T-cell (primary cell): ENCODE results near the gene TMEM30B. TPM values are rescaled to one million over a fixed set of nuclear protein-coding genes. Genes with fewer than 3 reads are reported as not detected.
A peak's percentile ranks its signal among the peaks of the same experiment; 100 is the strongest.

Experiments used
- ATAC-seq, 4 experiments: fragments of 200-7000 bp in 3 of 4; fragments of 150-1000 bp in 1 of 4; cut with Tn5 transposase; replicated peaks in 1 of 4; 1 replicate in 3 of 4; 2 replicates in 1 of 4; pipeline ENCODE4 v1.10.0; 2021; ENCODE audit warnings: moderate library complexity in 3 of 4, mild to moderate bottlenecking in 2 of 4, moderate number of reproducible peaks in 1 of 4
- CTCF ChIA-PET, 2 donors: fragments of 300-600 bp; sonication (Branson Sonifier 250); formaldehyde crosslinking; loops; one replicate each; lab custom pipeline; 2022; ENCODE audit warnings: antibody characterized with exemption in 2 of 2; lab: Charles Lee
- POLR2A ChIA-PET, 2 donors: fragments of 300-600 bp; sonication (Branson Sonifier 250); formaldehyde crosslinking; loops; one replicate each; lab custom pipeline; 2022; ENCODE audit warnings: antibody characterized with exemption in 2 of 2; lab: Charles Lee
- DNase-seq, 35 experiments: peaks; one replicate each; pipeline versions ENCODE4 v3.0.0 to v3.0.0-alpha.2; 2013 to 2023
- H3K27ac ChIP-seq: one replicate; pipeline ENCODE4 v1.5.1; 2013; ENCODE audit warnings: low read length
- H3K27me3 ChIP-seq, 2 experiments: replicated peaks in 1 of 2; 1 replicate in 1 of 2; 2 replicates in 1 of 2; pipeline versions ENCODE4 v1.6.1 to v1.7.0; 2013; ENCODE audit warnings: low read length in 1 of 2, mixed read lengths in 1 of 2; ENCODE audit not compliant: control insufficient read depth in 2 of 2, insufficient read depth in 2 of 2; ENCODE audit errors: extremely low read depth in 1 of 2
- H3K36me3 ChIP-seq, 2 donors: 1 replicate in 1 of 2; 2 replicates in 1 of 2; pipeline versions ENCODE4 v1.6.1 to v1.7.0; 2013; ENCODE audit warnings: low read length in 1 of 2; ENCODE audit not compliant: control insufficient read depth in 2 of 2, insufficient read depth in 1 of 2; ENCODE audit errors: extremely low read depth in 1 of 2
- H3K4me1 ChIP-seq, 2 experiments: 1 replicate in 1 of 2; 2 replicates in 1 of 2; pipeline versions ENCODE4 v1.6.1 to v1.7.0; 2013; ENCODE audit warnings: low read length in 2 of 2, mixed read lengths in 1 of 2; ENCODE audit not compliant: insufficient read depth in 2 of 2, control insufficient read depth in 1 of 2; ENCODE audit errors: extremely low read depth in 1 of 2
- H3K4me3 ChIP-seq, 2 donors: 1 replicate in 1 of 2; 2 replicates in 1 of 2; pipeline versions ENCODE4 v1.5.1 to v1.7.0; 2013; ENCODE audit warnings: mild to moderate bottlenecking in 2 of 2, low read length in 1 of 2, moderate library complexity in 1 of 2; ENCODE audit not compliant: control insufficient read depth in 1 of 2; ENCODE audit errors: extremely low read depth in 1 of 2
- H3K9me3 ChIP-seq: 2 replicates; pipeline ENCODE4 v1.7.0; 2013
- H3K27ac Mint-ChIP-seq, 2 donors: one replicate each; pipeline ENCODE4 v1.8.0; 2020 to 2021; ENCODE audit warnings: mild to moderate bottlenecking in 2 of 2, mixed read lengths in 2 of 2
- H3K27me3 Mint-ChIP-seq, 2 donors: one replicate each; pipeline ENCODE4 v1.8.0; 2021 to 2022; ENCODE audit warnings: mixed read lengths in 2 of 2
- H3K36me3 Mint-ChIP-seq: one replicate; pipeline ENCODE4 v1.8.0; 2021; ENCODE audit warnings: mixed read lengths
- H3K4me1 Mint-ChIP-seq, 3 donors: one replicate each; pipeline ENCODE4 v1.8.0; 2020 to 2022; ENCODE audit warnings: mixed read lengths in 3 of 3, mild to moderate bottlenecking in 1 of 3
- H3K4me3 Mint-ChIP-seq, 3 donors: one replicate each; pipeline ENCODE4 v1.8.0; 2020 to 2022; ENCODE audit warnings: mild to moderate bottlenecking in 3 of 3, mixed read lengths in 3 of 3, moderate library complexity in 3 of 3
- H3K9me3 Mint-ChIP-seq, 3 donors: one replicate each; pipeline ENCODE4 v1.8.0; 2020 to 2022; ENCODE audit warnings: mixed read lengths in 3 of 3
- WGBS: methylation state at CpG from one replicate; pipeline ENCODE4 v1.1.5; 2013; ENCODE audit warnings: missing lambda C conversion rate; ENCODE audit not compliant: insufficient coverage; 5-methylcytosine and 5-hydroxymethylcytosine counted together
- total RNA-seq, 35 experiments: library from RNA in 6 of 35; stranded (reverse) in 6 of 35; fragments of 120-200 nt in 1 of 35; gene quantifications; one replicate each; pipeline versions ENCODE4 v1.2.1 to v1.2.4 and lab custom pipeline; 2013 to 2026

The TMEM30B gene
- total RNA-seq, 5 donors from 2014 or later (not counting 1 experiment from before 2014, with no cell fraction given): 2.1 to 8.6 (median 2.9) TPM

DNA sequence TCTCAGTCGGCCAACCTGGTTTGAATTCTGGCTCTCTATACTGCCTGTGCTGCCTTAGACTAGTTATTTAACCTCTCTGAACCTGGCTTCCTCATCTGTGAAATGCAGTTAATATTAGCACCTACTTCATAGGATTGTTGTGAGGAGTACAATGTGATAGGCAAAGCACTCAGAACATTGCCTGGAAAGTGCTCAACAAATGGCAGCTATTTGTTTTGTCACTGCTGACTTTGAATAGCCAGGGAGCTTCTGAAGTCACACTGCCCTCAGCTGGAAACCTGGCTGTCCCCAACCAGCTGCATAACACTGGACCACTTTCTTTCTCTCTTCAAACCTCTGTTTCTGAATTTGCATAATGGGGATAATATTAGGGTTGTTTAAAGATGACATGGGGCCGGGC lies 9.6 kb downstream of the TMEM30B start:
- Mint-ChIP-seq H3K27me3 (peaks cover 30 to 41% of the 10 kb centered on the region in 2 donors), H3K27ac (no peak overlapping the region), H3K4me1 (peaks cover 4 to 7% (median 5%) of the 10 kb centered on the region in 3 donors), H3K9me3 (no peaks in the 10 kb centered on the region), H3K4me3 (no peak overlapping the region), H3K36me3 (no peaks in the 10 kb centered on the region)
- H3K27ac ChIP-seq: no peak overlapping the region
- H3K36me3 ChIP-seq: no peaks in the 10 kb centered on the region
- ATAC-seq (no peak), DNase-seq (no peak)
- POLR2A ChIA-PET: interaction anchor here (0.6 to 0.7 kb wide), 2 partner anchors 170 to 427 kb away, joined by 5 to 19 read pairs; no protein-coding TSS in a partner anchor
- H3K27me3 ChIP-seq: peaks cover 8 to 20% of the 10 kb centered on the region in 2 experiments
- CTCF ChIA-PET: interaction anchor here in 1 of 2 donors (0.6 kb wide), 1 partner anchor 412 kb away, joined by 3 read pairs; no protein-coding TSS in a partner anchor
- peaks cover 2 to 5% of the 10 kb centered on the region in 2 experiments for H3K4me1 ChIP-seq
- no peak overlapping the region for H3K4me3 ChIP-seq
- WGBS: no CpG with 5 or more reads among the region's 2 CpGs
- no peaks in the 10 kb centered on the region for H3K9me3 ChIP-seq

DNA sequence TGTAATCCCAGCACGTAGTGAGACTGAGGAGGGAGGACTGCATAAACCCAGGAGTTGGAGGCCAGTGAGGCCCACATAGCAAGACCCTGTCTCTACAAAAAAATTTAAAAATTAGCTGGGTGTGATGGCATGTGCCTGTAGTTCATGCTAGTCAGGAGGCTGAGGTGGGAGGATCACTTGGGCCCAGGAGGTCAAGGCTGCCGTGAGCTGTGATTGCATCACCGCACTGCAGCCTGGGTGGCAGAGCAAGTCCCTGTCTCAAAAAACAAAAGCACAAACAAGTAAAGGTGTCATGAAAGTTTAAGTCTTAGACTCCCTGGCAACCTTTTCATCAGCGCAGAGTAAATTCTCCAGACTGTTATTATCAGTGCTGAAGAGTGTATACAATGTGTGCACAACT lies 10.4 kb downstream of the TMEM30B start:
- no peaks in the 10 kb centered on the region for H3K9me3 Mint-ChIP-seq
- no peak overlapping the region for H3K27ac ChIP-seq
- H3K27ac Mint-ChIP-seq: no peak overlapping the region
- peaks cover 8 to 21% of the 10 kb centered on the region in 2 experiments for H3K27me3 ChIP-seq
- POLR2A ChIA-PET: no interaction called here
- H3K36me3 ChIP-seq: no peaks in the 10 kb centered on the region
- 70% methylated on average over 2 of the region's 4 CpGs for WGBS
- peaks cover 2 to 5% of the 10 kb centered on the region in 2 experiments for H3K4me1 ChIP-seq
- no peak overlapping the region for H3K4me3 Mint-ChIP-seq
- H3K27me3 Mint-ChIP-seq: peaks cover 33 to 46% of the 10 kb centered on the region in 2 donors
- ATAC-seq (no peak), DNase-seq (no peak)
- peaks cover 4 to 7% (median 5%) of the 10 kb centered on the region in 3 donors for H3K4me1 Mint-ChIP-seq
- H3K9me3 ChIP-seq: no peaks in the 10 kb centered on the region
- H3K36me3 Mint-ChIP-seq: no peaks in the 10 kb centered on the region
- no peak overlapping the region for H3K4me3 ChIP-seq
- CTCF ChIA-PET: interaction anchor here in 1 of 2 donors (0.8 kb wide), 1 partner anchor 15 kb away, joined by 3 read pairs; no protein-coding TSS in a partner anchor

DNA sequence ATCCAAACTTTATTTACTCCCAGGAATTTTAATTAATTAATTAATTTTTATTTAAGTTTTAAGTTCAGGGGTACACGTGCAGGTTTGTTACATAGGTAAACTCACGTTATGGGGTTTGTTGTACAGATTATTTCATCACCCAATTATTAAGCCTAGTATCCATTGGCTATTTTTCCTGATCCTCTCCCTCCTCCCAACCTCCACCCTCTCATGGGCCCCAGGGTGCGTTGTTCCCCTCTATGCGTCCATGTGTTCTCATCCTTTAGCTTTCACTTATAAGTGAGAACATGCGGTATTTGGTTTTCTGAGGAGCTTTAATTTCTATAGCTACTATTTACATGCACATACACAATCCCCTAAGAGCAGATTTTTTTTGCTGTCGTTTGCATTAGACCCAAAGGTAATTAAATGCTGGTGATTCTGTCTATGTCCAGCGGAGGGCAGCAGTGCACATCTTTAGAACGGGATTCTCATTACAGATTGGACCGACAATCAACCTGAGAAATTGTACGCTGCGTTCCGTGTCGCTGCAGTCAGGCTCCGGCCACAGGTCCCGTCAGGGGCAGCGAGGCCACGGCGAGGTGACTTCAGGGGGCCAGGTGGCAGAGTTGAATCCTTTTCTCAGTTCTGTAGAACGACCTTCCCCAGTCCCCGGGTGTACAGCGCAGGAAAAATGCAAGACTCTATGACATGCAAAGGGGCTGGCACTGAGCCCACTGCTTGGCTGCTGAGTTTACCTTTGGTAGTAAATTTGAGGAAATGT lies 11.6 kb downstream of the TMEM30B start:
- ChIA-PET POLR2A (interaction anchor here in 1 of 2 donors (0.5 kb wide), 1 partner anchor 619 kb away, joined by 6 read pairs; no protein-coding TSS in a partner anchor), CTCF (interaction anchor here (0.5 to 1.3 kb wide), 19 partner anchors 9 to 922 kb away, joined by 3 to 10 read pairs (median 4); no protein-coding TSS in a partner anchor)
- Histone ChIP-seq H3K27me3 (peaks cover 6 to 29% of the 10 kb centered on the region in 2 experiments), H3K27ac (no peak overlapping the region), H3K36me3 (no peaks in the 10 kb centered on the region), H3K4me1 (peaks cover 2 to 5% of the 10 kb centered on the region in 2 experiments), H3K9me3 (no peaks in the 10 kb centered on the region), H3K4me3 (peak overlapping the region; percentile 2 to 74)
- H3K9me3 Mint-ChIP-seq: no peaks in the 10 kb centered on the region
- no peak overlapping the region for H3K27ac Mint-ChIP-seq
- H3K27me3 Mint-ChIP-seq: peaks cover 40 to 55% of the 10 kb centered on the region in 2 donors
- H3K4me1 Mint-ChIP-seq: peaks cover 4 to 7% (median 5%) of the 10 kb centered on the region in 3 donors
- WGBS: 0% methylated on average over 9 of the region's 21 CpGs
- peak; percentile 86 to 94 (median 93) for ATAC-seq
- H3K4me3 Mint-ChIP-seq: peak overlapping the region; percentile 47 to 58 (median 54)
- DNase-seq: peak; percentile 50 to 89 (median 69)
- H3K36me3 Mint-ChIP-seq: no peaks in the 10 kb centered on the region

DNA sequence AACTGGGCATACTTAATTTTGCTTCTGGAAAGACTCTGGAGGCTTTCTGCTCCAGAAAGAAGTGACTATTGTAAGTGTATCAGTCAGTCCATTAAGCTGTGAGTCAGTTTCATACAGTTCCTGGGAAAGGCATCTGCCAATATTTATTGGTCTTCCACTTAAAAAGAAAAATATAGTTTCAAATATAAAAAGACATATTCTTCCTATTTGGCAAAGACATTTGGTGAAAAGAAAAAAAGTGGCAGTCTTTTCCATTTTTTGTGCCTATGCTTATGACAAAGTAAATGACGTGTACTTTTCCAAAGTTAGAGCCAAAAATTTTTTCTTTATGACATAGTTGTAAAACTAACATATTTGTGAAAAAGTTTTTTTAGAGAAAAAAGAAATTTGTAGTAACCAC lies 12.3 kb downstream of the TMEM30B start:
- H3K36me3 ChIP-seq: no peaks in the 10 kb centered on the region
- H3K4me3 ChIP-seq: no peak overlapping the region
- peaks cover 2 to 5% of the 10 kb centered on the region in 2 experiments for H3K4me1 ChIP-seq
- Mint-ChIP-seq H3K4me1 (peaks cover 4 to 7% (median 5%) of the 10 kb centered on the region in 3 donors), H3K27me3 (peaks cover 34 to 49% of the 10 kb centered on the region in 2 donors), H3K9me3 (no peaks in the 10 kb centered on the region), H3K36me3 (no peaks in the 10 kb centered on the region), H3K4me3 (no peak overlapping the region), H3K27ac (no peak overlapping the region)
- no peaks in the 10 kb centered on the region for H3K9me3 ChIP-seq
- H3K27me3 ChIP-seq: peaks cover 2 to 29% of the 10 kb centered on the region in 2 experiments
- WGBS: no CpG with 5 or more reads among the region's 1 CpG
- ChIA-PET CTCF (interaction anchor here (0.5 to 1.5 kb wide), 21 partner anchors 10 to 921 kb away, joined by 3 to 10 read pairs (median 4); no protein-coding TSS in a partner anchor), POLR2A (interaction anchor here in 1 of 2 donors (0.5 kb wide), 1 partner anchor 620 kb away, joined by 6 read pairs; no protein-coding TSS in a partner anchor)
- DNase-seq: no peak
- no peak overlapping the region for H3K27ac ChIP-seq
- no peak for ATAC-seq

DNA sequence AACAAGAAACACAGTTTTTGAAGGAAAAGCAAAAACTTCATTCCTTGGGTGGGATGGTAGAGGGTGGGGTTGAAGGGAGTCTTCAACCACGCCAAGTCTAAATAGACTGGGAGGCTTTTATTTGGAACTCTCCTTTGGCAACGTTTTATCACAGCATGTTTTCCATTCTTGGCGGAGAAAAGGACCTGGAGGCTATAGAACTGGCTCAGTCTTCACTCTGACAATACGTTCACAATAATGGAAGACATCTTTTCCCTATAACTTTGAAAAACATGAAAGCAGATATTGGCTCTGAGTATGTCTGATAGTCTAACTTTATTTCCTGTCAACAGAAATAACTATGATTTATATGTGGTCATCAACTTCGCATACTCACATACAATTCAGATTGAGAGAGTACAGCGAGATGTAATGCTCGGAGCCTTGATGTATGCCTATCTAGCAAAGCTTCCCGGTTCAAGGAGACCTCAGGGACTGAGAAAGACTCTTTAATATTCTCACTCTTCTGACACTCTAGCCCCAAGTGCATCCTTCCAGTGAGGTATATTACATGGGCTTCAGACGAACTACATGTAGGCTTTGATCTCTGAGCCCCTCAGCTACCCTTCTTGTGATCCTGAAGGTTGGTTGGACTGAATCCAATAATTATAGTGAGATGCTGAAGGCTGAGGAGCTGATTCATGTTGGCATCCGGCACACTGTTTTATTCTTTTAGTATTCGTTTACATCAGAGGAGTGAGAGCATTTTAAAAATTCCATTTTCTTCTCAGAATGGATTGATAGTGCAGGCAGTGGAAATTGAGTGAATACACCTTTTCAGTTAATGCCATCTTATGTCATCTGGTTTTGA lies 14.0 kb downstream of the TMEM30B start:
- H3K9me3 ChIP-seq: no peaks in the 10 kb centered on the region
- no peaks in the 10 kb centered on the region for H3K36me3 Mint-ChIP-seq
- DNase-seq (no peak), ATAC-seq (no peak)
- no peaks in the 10 kb centered on the region for H3K36me3 ChIP-seq
- peaks cover 25 to 47% of the 10 kb centered on the region in 2 donors for H3K27me3 Mint-ChIP-seq
- peaks cover 2 to 5% of the 10 kb centered on the region in 2 experiments for H3K4me1 ChIP-seq
- ChIA-PET CTCF (interaction anchor here (0.7 to 1.5 kb wide), 6 partner anchors 13 to 571 kb away, joined by 3 to 7 read pairs (median 4); partner anchors contain the start of gene TMEM30B (in 1 of the 2)), POLR2A (interaction anchor here in 1 of 2 donors (1.0 to 1.1 kb wide), 2 partner anchors 18 to 622 kb away, joined by 4 read pairs; no protein-coding TSS in a partner anchor)
- no CpG with 5 or more reads among the region's 11 CpGs for WGBS
- no peak overlapping the region for H3K4me3 ChIP-seq
- H3K9me3 Mint-ChIP-seq: no peaks in the 10 kb centered on the region
- peak overlapping the region in 1 of 2 donors; percentile 25 for H3K27ac Mint-ChIP-seq
- H3K27me3 ChIP-seq: peaks cover 2 to 25% of the 10 kb centered on the region in 2 experiments
- H3K4me1 Mint-ChIP-seq: peaks cover 4 to 7% (median 5%) of the 10 kb centered on the region in 3 donors
- H3K4me3 Mint-ChIP-seq: no peak overlapping the region
- H3K27ac ChIP-seq: no peak overlapping the region
